Epithelial cell of esophagus (primary cell): ENCODE data around the gene ROM1.
A peak's percentile ranks its signal among the peaks of the same experiment; 100 is the strongest.

ENCODE experiments used
- DNase-seq: peaks from one replicate; pipeline ENCODE4 v3.0.0; 2010; ENCODE audit warnings: low read depth
- H3K4me3 ChIP-seq: 2 replicates; pipeline ENCODE4 v1.5.1; 2011; ENCODE audit warnings: mild to moderate bottlenecking, low read length, control low read depth
- CTCF ChIP-seq: IDR thresholded peaks from 2 replicates; pipeline ENCODE4 v1.5.1; 2011; ENCODE audit warnings: low read depth, mild to moderate bottlenecking, low read length, control low read depth, inconsistent platforms; ENCODE audit not compliant: insufficient read depth; ENCODE audit errors: missing control alignments

The ROM1 gene

GRCh38 chr11:62622476-62623089 lies 9.5 kb downstream of the ROM1 start:
- H3K4me3 ChIP-seq = no peak overlapping the region
- no peak for DNase-seq
- no peak for TF ChIP-seq CTCF

GRCh38 chr11:62627713-62628112 lies 14.7 kb downstream of the ROM1 start:
- peak; percentile 21 for TF ChIP-seq CTCF
- peak; percentile 26 for DNase-seq
- H3K4me3 ChIP-seq = no peak overlapping the region

DNA sequence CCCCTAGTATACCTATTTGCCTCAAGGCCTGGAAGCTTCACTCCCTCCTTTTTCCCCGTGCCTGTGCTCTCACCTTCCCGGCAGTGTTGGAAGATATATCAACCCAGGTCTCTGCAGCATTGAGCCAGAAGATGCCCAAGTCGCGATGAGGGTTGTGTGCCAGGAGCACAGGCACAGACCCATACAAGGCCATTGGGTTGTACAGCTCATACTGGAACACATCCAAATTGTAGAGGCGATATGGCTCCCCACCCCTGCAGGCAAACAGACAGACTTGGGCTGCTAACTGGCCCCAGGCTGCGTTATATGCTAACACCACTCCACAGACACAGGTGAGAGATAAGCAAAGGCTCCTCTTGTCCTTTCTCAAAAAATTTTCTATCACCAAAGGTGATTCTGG lies 19.4 kb downstream of the ROM1 start:
- TF ChIP-seq CTCF = no peak
- H3K4me3 ChIP-seq = no peak overlapping the region
- DNase-seq = no peak

DNA sequence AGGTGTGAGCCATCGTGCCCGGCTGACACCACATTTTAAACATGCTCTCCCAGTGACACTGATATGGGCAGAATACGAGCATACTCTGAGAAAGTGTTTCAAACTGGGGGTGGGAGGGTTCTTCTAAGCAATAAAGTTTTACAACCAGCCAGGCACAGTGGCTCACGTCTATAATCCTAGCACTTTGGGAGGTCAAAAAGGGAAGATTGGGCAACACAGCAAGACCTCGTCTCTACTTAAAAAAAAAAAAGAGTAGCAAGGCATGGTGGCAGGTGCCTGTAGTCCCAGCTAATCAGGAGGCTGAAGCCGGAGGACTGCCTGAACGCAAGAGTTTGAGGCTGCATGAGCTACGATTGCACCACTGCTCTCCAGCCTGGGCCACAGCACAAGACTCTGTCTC lies 31.2 kb downstream of the ROM1 start:
- no peak overlapping the region for H3K4me3 ChIP-seq
- no peak for TF ChIP-seq CTCF
- no peak for DNase-seq

DNA sequence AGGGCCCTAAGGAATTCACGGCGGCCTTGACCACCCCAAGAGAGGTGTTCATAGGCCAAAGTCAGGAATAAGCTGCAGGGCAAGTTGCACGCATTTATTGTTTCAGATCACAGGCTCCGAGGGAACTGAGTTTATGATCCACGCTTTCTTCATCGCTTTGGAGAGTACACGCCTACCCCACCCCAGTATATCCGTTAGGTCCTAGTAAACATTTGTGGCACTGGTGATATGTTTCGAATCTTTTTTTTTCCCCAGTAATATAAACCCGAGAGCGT lies 32.6 kb downstream of the ROM1 start:
- TF ChIP-seq CTCF = no peak
- peak overlapping the region; percentile 79 for H3K4me3 ChIP-seq
- DNase-seq = no peak

GRCh38 chr11:62645946-62646824 lies 33.1 kb downstream of the ROM1 start, which contains the start of gene GANAB:
GANAB (minus strand) TSS chr11:62646613; CDS start chr11:62646599, 14 bp downstream.
- peak; percentile 99 for DNase-seq
- TF ChIP-seq CTCF = no peak
- peak within 1 kb of the TSS; percentile 79 for H3K4me3 ChIP-seq
